Vagina (tissue), 2 donors: ENCODE measurements around the gene CSRNP2. TPM values are rescaled to one million over a fixed set of nuclear protein-coding genes. Genes with fewer than 3 reads are reported as not detected.
"Not testable (repeated sequence)": the region's sequence is repeated elsewhere in the genome, so short reads cannot be mapped to it uniquely, and the experiment has no call there.

ENCODE experiments used
- DNase-seq, 2 donors: peaks; one replicate each; pipeline ENCODE4 v3.0.0-alpha.2; 2017; ENCODE audit errors: extremely low spot score in 2 of 2
- H3K27ac ChIP-seq: fragments of 200-600 bp; sonication (generic); one replicate; pipeline ENCODE4 v1.5.1; 2019
- H3K27me3 ChIP-seq: fragments of 200-600 bp; sonication (generic); one replicate; pipeline ENCODE4 v1.5.1; 2019
- H3K36me3 ChIP-seq, 2 donors: fragments of 200-600 bp; sonication (generic); one replicate each; pipeline ENCODE4 v1.5.1; 2017 to 2019
- H3K4me1 ChIP-seq: fragments of 200-600 bp; sonication (generic); one replicate; pipeline ENCODE4 v1.5.1; 2019
- H3K4me3 ChIP-seq, 2 donors: fragments of 200-600 bp; sonication (generic); 1 replicate in 1 of 2; 2 replicates in 1 of 2; pipeline ENCODE4 v1.5.1; 2016 to 2019
- H3K9me3 ChIP-seq: fragments of 200-600 bp; sonication (generic); one replicate; pipeline ENCODE4 v1.5.1; 2019
- POLR2A ChIP-seq, 2 donors: fragments of 450-650 bp; IDR thresholded peaks; one replicate each; pipeline ENCODE4 v1.6.1; 2017; ENCODE audit warnings: antibody characterized with exemption in 2 of 2, mild to moderate bottlenecking in 2 of 2, moderate library complexity in 2 of 2
- POLR2AphosphoS5 ChIP-seq, 2 donors: sonication (generic); formaldehyde crosslinking; IDR thresholded peaks; one replicate each; pipeline ENCODE4 v1.9.0; 2017; ENCODE audit warnings: antibody characterized with exemption in 2 of 2, mild to moderate bottlenecking in 2 of 2, low read depth in 1 of 2; ENCODE audit not compliant: insufficient read depth in 1 of 2
- intact Hi-C: fragments of 100-400 bp; cut with DNase I; formaldehyde crosslinking; loops from one replicate; pipeline ENCODE4 v1.15.1; 2023
- total RNA-seq: library from RNA; depleted of rRNA; stranded (reverse); fragments of >200 nt; gene quantifications from one replicate; pipeline ENCODE4 v1.2.3, GENCODE V29; 2016
- TF ChIP-seq, protein P1 (sequence below), 3 experiments: fragments of 450-650 bp in 2 of 3; fragments of 200-600 bp in 1 of 3; sonication (generic) in 1 of 3; IDR thresholded peaks; one replicate each; pipeline ENCODE4 v1.5.1; 2017 to 2019; ENCODE audit warnings: antibody characterized with exemption in 3 of 3, mild to moderate bottlenecking in 2 of 3, moderate library complexity in 2 of 3

CSRNP2 gene
- total RNA-seq, 1 donor from 2014 or later = 19.9 TPM

- Histone ChIP-seq H3K27me3 (no peaks in the 10 kb centered on the region), H3K4me1 (peaks cover 5% of the 10 kb centered on the region), H3K27ac (no peak overlapping the region), H3K4me3 (no peak overlapping the region), H3K36me3 (no peaks in the 10 kb centered on the region), H3K9me3 (no peaks in the 10 kb centered on the region)
- no peak for DNase-seq
- TF ChIP-seq POLR2AphosphoS5 (IDR thresholded peaks at IDR 0.05; ENCODE audit: insufficient read depth in 1 of 2, low read depth in 1 of 2) (no peak), POLR2A (IDR thresholded peaks at IDR 0.05) (no peak)
- TF ChIP-seq, protein P1, sequence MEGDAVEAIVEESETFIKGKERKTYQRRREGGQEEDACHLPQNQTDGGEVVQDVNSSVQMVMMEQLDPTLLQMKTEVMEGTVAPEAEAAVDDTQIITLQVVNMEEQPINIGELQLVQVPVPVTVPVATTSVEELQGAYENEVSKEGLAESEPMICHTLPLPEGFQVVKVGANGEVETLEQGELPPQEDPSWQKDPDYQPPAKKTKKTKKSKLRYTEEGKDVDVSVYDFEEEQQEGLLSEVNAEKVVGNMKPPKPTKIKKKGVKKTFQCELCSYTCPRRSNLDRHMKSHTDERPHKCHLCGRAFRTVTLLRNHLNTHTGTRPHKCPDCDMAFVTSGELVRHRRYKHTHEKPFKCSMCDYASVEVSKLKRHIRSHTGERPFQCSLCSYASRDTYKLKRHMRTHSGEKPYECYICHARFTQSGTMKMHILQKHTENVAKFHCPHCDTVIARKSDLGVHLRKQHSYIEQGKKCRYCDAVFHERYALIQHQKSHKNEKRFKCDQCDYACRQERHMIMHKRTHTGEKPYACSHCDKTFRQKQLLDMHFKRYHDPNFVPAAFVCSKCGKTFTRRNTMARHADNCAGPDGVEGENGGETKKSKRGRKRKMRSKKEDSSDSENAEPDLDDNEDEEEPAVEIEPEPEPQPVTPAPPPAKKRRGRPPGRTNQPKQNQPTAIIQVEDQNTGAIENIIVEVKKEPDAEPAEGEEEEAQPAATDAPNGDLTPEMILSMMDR (IDR thresholded peaks at IDR 0.05) = no peak
- intact Hi-C loops = no loop called here
Measured at GRCh38 chr12:51086933-51087332, 3.5 kb upstream of the CSRNP2 start.

GRCh38 chr12:51085757-51086156 lies 2.4 kb upstream of the CSRNP2 start:
- TF ChIP-seq, protein P1 (IDR thresholded peaks at IDR 0.05) = no peak
- TF ChIP-seq POLR2AphosphoS5 (IDR thresholded peaks at IDR 0.05; ENCODE audit: insufficient read depth in 1 of 2, low read depth in 1 of 2) = no peak
- TF ChIP-seq POLR2A (IDR thresholded peaks at IDR 0.05) = no peak
- DNase-seq = no peak
- Histone ChIP-seq H3K27ac (no peak overlapping the region), H3K36me3 (no peaks in the 10 kb centered on the region), H3K27me3 (no peaks in the 10 kb centered on the region), H3K4me1 (peaks cover 9% of the 10 kb centered on the region), H3K9me3 (no peaks in the 10 kb centered on the region), H3K4me3 (no peak overlapping the region)
- intact Hi-C loops = no loop called here

DNA sequence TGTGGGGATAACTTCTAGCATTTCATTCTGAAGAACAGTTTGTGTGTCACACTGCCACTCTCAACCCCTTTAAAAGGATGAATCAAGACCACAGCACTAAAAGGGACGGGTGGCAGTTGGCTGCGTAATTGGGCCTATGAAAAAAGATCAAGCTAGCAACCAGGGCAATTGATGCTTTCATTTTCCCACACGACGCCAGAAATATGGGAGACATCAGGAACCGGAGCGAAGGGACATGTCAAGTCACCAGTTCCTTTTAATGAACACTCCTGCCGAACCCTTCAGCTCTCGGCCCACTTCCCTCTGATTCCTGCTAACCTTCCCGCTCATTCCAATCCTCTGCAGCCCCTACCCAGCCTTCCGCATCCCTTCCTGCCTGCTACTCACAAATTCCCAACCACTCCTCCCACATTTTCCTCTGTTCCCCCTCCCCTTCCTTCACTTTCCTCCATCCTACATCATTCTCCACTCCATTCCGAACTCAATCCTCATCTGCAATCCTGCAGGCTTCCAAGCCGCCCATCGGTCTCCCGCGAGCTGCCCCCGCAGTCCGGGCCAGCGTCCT lies 753 bp downstream of the CSRNP2 start:
- DNase-seq = no peak
- TF ChIP-seq, protein P1 (IDR thresholded peaks at IDR 0.05) = no peak
- TF ChIP-seq POLR2AphosphoS5 (IDR thresholded peaks at IDR 0.05; ENCODE audit: insufficient read depth in 1 of 2, low read depth in 1 of 2) (no peak), POLR2A (IDR thresholded peaks at IDR 0.05) (no peak)
- no peaks in the 10 kb centered on the region for H3K27me3 ChIP-seq
- H3K4me3 ChIP-seq = peak overlapping the region; percentile 97 to 98
- H3K4me1 ChIP-seq = peaks cover 9% of the 10 kb centered on the region
- H3K27ac ChIP-seq = peak overlapping the region; percentile 93
- no peaks in the 10 kb centered on the region for H3K9me3 ChIP-seq
- intact Hi-C loops = no loop called here
- H3K36me3 ChIP-seq = no peaks in the 10 kb centered on the region

DNA sequence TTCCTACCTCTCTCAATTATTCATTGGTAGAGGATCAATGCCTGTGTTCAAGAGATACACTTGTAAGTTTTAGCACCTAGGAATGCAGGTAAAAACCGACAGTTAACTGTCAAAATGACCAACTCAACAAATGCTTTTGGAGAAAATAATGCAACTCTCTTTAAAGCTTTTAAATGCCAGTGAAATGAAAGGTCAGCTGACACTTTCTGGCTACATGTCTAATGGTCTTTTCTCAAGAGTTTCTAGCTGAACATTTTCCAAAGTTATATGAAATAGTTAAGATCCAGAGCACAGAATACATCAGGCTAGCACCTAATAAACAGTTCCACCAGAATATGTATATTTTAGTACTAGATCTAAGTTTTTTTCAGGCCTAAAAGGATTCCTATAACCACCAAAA lies 2.0 kb downstream of the CSRNP2 start:
- H3K4me1 ChIP-seq = peaks cover 11% of the 10 kb centered on the region

GRCh38 chr12:51080136-51080535 lies 3.3 kb downstream of the CSRNP2 start:
- H3K4me3 ChIP-seq = no peak overlapping the region
- no peak overlapping the region for H3K27ac ChIP-seq
- TF ChIP-seq, protein P1 (IDR thresholded peaks at IDR 0.05) = no peak
- TF ChIP-seq POLR2AphosphoS5 (IDR thresholded peaks at IDR 0.05; ENCODE audit: insufficient read depth in 1 of 2, low read depth in 1 of 2) (no peak), POLR2A (IDR thresholded peaks at IDR 0.05) (no peak)
- peaks cover 22% of the 10 kb centered on the region for H3K4me1 ChIP-seq
- DNase-seq = no peak
- H3K36me3 ChIP-seq = no peaks in the 10 kb centered on the region
- intact Hi-C loops = no loop called here
- no peaks in the 10 kb centered on the region for H3K9me3 ChIP-seq
- no peaks in the 10 kb centered on the region for H3K27me3 ChIP-seq

More for the DNA sequence above, 2.0 kb downstream of the CSRNP2 start:
- Histone ChIP-seq H3K9me3 (no peaks in the 10 kb centered on the region), H3K27me3 (no peaks in the 10 kb centered on the region), H3K4me3 (no peak overlapping the region), H3K27ac (no peak overlapping the region), H3K36me3 (no peaks in the 10 kb centered on the region)
- DNase-seq = no peak
- intact Hi-C loops = no loop called here
- TF ChIP-seq POLR2A (IDR thresholded peaks at IDR 0.05) = no peak
- TF ChIP-seq, protein P1 (IDR thresholded peaks at IDR 0.05) = no peak
- no peak for TF ChIP-seq POLR2AphosphoS5 (IDR thresholded peaks at IDR 0.05; ENCODE audit: insufficient read depth in 1 of 2, low read depth in 1 of 2)

DNA sequence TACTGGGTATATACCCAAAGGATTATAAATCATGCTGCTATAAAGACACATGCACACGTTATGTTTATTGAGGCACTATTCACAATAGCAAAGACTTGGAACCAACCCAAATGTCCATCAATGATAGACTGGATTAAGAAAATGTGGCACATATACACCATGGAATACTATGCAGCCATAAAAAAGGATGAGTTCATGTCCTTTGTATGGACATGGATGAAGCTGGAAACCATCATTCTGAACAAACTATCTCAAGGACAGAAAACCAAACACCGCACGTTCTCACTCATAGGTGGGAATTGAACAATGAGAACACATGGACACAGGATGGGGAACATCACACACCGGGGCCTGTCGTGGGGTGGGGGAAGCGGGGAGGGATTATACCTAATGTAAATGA lies 4.5 kb downstream of the CSRNP2 start:
- peaks cover 22% of the 10 kb centered on the region for H3K4me1 ChIP-seq
- H3K36me3 ChIP-seq, H3K27ac ChIP-seq, H3K9me3 ChIP-seq, H3K4me3 ChIP-seq, H3K27me3 ChIP-seq, intact Hi-C loops, DNase-seq: not testable (repeated sequence)

DNA sequence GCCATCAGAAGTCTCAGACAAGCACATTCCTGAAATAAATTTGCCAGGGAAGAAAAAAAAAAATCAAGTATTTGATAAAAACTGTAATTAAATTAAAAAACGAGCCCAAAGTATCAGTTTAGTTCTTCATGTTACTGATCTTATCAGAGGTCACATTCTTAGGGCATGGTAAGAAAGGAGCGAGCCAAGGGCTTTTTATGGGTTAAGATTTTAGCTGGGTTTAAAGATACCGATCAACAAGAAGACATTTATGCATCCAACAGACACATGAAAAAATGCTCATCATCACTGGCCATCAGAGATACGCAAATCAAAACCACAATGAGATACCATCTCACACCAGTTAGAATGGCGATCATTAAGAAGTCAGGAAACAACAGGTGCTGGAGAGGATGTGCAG lies 5.0 kb downstream of the CSRNP2 start:
- H3K9me3 ChIP-seq = not testable (repeated sequence)

More for the DNA sequence above, 5.0 kb downstream of the CSRNP2 start:
- H3K27me3 ChIP-seq, DNase-seq, H3K4me3 ChIP-seq, H3K36me3 ChIP-seq, intact Hi-C loops, H3K27ac ChIP-seq: not testable (repeated sequence)
- H3K4me1 ChIP-seq = peaks cover 22% of the 10 kb centered on the region
